ENCODE data around the gene ZNF444. TPM values are rescaled to one million over a fixed set of nuclear protein-coding genes. Genes with fewer than 3 reads are reported as not detected.

Gene ZNF444
- total RNA-seq, 4 donors from 2014 or later = 16.4 to 38.9 (median 24.9) TPM

DNA sequence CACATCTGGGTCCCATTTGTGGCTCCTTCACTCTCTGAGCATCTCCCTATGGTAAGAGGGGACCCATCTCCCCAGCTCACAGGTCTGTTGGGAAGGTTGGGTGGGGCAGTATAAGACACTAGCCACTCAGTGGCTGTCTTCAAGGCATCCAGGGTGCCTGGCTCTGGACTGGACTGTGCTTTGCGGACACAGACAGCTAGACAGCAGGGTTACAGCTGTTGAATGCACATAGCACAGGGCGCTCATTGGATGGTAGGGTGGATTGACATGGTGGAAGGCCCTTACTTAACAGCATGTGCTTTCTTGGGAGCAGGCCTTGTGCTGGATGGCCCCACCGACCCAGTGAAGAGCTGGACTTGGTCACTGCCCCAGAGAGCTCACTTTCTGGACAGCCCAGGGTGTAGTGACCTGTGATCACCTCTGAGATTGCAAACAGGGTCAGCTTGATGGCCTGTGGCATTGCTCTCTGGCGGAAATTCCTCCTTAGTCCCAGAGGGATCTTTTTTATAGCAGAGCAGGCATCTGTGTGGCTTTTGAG lies 1.9 kb downstream of the ZNF444 start:
- H3K27ac ChIP-seq = peak overlapping the region in 1 of 4 donors; percentile 7
- in situ Hi-C loops (cut with MboI; ENCODE audit: low sequenced_read_pairs in 4 of 4) = no loop called here
- ATAC-seq = no peak
- peaks cover 0 to 10% of the 10 kb centered on the region in 2 donors for H3K36me3 ChIP-seq
- H3K9me3 ChIP-seq = no peaks in the 10 kb centered on the region
- TF ChIP-seq POLR2A (IDR thresholded peaks at IDR 0.05) = no peak
- TF ChIP-seq, protein P1, sequence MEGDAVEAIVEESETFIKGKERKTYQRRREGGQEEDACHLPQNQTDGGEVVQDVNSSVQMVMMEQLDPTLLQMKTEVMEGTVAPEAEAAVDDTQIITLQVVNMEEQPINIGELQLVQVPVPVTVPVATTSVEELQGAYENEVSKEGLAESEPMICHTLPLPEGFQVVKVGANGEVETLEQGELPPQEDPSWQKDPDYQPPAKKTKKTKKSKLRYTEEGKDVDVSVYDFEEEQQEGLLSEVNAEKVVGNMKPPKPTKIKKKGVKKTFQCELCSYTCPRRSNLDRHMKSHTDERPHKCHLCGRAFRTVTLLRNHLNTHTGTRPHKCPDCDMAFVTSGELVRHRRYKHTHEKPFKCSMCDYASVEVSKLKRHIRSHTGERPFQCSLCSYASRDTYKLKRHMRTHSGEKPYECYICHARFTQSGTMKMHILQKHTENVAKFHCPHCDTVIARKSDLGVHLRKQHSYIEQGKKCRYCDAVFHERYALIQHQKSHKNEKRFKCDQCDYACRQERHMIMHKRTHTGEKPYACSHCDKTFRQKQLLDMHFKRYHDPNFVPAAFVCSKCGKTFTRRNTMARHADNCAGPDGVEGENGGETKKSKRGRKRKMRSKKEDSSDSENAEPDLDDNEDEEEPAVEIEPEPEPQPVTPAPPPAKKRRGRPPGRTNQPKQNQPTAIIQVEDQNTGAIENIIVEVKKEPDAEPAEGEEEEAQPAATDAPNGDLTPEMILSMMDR (IDR thresholded peaks at IDR 0.05 in 4 of 5, conservative IDR thresholded peaks at IDR 0.05 in 1 of 5) = no peak
- intact Hi-C loops (cut with DNase I; ENCODE audit: low total_unique reads) = loop anchor here (5.0 to 10.0 kb wide), 3 partner anchors 36 to 452 kb away; partner anchors contain the start of genes ZNF71 and ZSCAN5A
- DNase-seq = no peak
- no peak overlapping the region for H3K4me3 ChIP-seq
- no peaks in the 10 kb centered on the region for H3K27me3 ChIP-seq
- H3K4me1 ChIP-seq = peaks cover 11 to 21% of the 10 kb centered on the region in 2 donors

DNA sequence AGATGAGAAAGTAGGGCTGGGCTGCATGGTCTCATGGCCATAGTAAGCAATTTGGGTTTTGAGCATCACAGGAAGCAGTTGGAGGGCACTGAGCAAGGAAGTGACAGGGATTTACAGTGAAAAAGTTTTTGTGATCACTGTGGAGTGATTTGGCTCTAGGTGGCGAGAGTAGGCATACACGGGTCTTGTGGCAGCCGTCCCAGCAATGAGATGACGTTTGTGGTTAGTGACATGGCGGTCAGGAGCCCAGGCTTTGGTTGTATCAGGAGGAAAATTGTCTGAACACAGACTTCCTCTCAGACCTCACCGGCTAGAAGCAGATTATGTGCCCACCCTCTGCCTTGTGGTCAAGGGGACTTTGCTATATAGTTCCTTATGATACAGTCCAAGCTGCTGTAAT lies 3.3 kb downstream of the ZNF444 start:
- TF ChIP-seq, protein P1 (IDR thresholded peaks at IDR 0.05 in 4 of 5, conservative IDR thresholded peaks at IDR 0.05 in 1 of 5) = no peak
- TF ChIP-seq POLR2A (IDR thresholded peaks at IDR 0.05) = no peak
- H3K36me3 ChIP-seq = peaks cover 0 to 12% of the 10 kb centered on the region in 2 donors
- H3K4me3 ChIP-seq = no peak overlapping the region
- no peak overlapping the region for H3K27ac ChIP-seq
- ATAC-seq (no peak), DNase-seq (no peak)
- intact Hi-C loops (cut with DNase I; ENCODE audit: low total_unique reads) (loop anchor here (5.0 to 10.0 kb wide), 3 partner anchors 37 to 450 kb away; partner anchors contain the start of genes ZNF71 and ZSCAN5A), in situ Hi-C loops (cut with MboI; ENCODE audit: low sequenced_read_pairs in 4 of 4) (no loop called here)
- peaks cover 11 to 21% of the 10 kb centered on the region in 2 donors for H3K4me1 ChIP-seq
- no peaks in the 10 kb centered on the region for H3K9me3 ChIP-seq
- H3K27me3 ChIP-seq = no peaks in the 10 kb centered on the region

DNA sequence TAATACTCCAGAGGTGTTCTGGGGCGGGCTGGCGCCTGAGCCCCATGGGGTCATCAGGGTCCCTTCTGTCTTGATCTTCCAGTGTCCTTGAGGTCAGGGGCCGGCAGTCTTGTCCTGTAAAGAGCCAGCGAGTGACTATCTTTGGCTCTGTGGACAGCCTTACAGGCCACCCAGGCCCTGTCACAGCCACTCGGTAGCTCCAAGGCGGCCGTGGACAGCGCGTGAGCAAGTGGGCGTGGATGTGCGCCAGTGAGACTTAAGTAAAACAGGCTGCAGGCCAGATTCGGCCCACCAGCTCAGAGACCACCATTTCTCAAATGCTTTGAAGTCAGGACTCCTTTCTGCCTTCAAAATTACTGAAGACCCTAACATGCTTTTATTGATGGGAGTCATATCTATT lies 3.7 kb downstream of the ZNF444 start:
- no peak overlapping the region for H3K27ac ChIP-seq
- no peak for TF ChIP-seq POLR2A (IDR thresholded peaks at IDR 0.05)
- TF ChIP-seq, protein P1 (IDR thresholded peaks at IDR 0.05 in 4 of 5, conservative IDR thresholded peaks at IDR 0.05 in 1 of 5) = no peak
- H3K4me3 ChIP-seq = no peak overlapping the region
- H3K36me3 ChIP-seq = peaks cover 0 to 12% of the 10 kb centered on the region in 2 donors
- ATAC-seq (no peak), DNase-seq (no peak)
- H3K4me1 ChIP-seq = peaks cover 8 to 20% of the 10 kb centered on the region in 2 donors
- no peaks in the 10 kb centered on the region for H3K9me3 ChIP-seq
- intact Hi-C loops (cut with DNase I; ENCODE audit: low total_unique reads) = loop anchor here (5.0 to 10.0 kb wide), 3 partner anchors 38 to 450 kb away; partner anchors contain the start of genes ZNF71 and ZSCAN5A
- H3K27me3 ChIP-seq = no peaks in the 10 kb centered on the region
- in situ Hi-C loops (cut with MboI; ENCODE audit: low sequenced_read_pairs in 4 of 4) = no loop called here

DNA sequence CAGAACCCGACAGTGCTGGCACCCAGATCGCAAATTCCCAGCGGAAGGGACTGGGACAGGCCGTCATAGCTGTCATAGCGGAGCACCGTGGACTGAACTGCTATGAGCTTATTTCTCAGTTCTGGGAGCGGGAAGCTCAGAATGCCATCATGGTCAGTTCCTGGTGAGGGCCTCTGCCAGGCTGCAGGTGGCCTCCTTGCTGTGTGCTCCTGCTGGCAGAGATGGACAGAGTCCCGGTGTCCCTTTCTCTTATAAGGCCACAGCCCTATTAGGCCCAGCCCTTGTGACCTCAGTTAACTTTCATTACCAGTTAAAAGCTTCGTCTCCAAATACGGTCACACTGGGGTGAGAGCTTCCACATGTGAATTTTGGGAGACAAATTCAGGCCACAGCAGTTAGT lies 4.6 kb downstream of the ZNF444 start:
- no peak for TF ChIP-seq POLR2A (IDR thresholded peaks at IDR 0.05)
- TF ChIP-seq, protein P1 (IDR thresholded peaks at IDR 0.05 in 4 of 5, conservative IDR thresholded peaks at IDR 0.05 in 1 of 5) = no peak
- Histone ChIP-seq H3K36me3 (peaks cover 0 to 12% of the 10 kb centered on the region in 2 donors), H3K4me1 (peaks cover 12 to 24% of the 10 kb centered on the region in 2 donors), H3K27ac (no peak overlapping the region), H3K9me3 (no peaks in the 10 kb centered on the region), H3K4me3 (no peak overlapping the region), H3K27me3 (no peaks in the 10 kb centered on the region)
- in situ Hi-C loops (cut with MboI; ENCODE audit: low sequenced_read_pairs in 4 of 4) (no loop called here), intact Hi-C loops (cut with DNase I; ENCODE audit: low total_unique reads) (loop anchor here (10.0 kb wide), 1 partner anchor 449 kb away; the partner anchor contains the start of gene ZNF71)
- ATAC-seq (no peak), DNase-seq (no peak)

Data from gastrocnemius medialis (tissue), 4 donors.